ENCODE measurements around the gene OR6K6.

DNA sequence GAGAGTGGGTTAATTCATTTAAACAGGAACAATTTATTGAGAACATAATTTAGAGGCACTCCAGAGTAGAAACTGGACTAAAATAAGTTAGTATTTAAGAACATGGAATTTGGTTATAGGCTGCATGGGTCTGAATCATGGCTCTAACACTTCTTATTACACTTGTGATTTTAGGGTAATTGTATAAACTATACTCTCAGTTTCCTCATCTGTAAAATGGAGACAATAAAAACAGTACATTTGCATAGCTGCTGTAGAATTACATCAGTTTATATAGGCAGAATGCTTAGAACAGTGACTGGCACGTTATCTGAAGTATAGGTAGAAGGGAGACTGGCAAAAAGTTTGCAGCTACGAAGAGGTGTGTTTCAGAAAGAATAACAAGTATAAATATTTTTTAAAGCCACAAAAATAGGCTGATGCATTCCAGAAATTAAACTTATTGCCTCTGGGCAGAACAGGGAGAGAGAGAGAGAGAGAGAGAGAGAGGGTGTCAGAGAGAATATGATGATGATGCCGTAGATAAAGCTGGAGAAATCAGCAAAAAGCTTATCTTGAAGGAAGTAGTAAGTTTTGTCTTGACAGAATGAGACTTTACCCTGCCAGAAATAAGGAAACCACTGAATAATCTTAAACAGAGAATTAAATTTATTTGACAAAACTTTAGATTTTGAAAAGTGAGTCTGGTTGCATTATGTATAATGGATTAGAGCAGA is 25.9 kb upstream of the OR6K6 start:
- TF ChIP-seq, protein P1, sequence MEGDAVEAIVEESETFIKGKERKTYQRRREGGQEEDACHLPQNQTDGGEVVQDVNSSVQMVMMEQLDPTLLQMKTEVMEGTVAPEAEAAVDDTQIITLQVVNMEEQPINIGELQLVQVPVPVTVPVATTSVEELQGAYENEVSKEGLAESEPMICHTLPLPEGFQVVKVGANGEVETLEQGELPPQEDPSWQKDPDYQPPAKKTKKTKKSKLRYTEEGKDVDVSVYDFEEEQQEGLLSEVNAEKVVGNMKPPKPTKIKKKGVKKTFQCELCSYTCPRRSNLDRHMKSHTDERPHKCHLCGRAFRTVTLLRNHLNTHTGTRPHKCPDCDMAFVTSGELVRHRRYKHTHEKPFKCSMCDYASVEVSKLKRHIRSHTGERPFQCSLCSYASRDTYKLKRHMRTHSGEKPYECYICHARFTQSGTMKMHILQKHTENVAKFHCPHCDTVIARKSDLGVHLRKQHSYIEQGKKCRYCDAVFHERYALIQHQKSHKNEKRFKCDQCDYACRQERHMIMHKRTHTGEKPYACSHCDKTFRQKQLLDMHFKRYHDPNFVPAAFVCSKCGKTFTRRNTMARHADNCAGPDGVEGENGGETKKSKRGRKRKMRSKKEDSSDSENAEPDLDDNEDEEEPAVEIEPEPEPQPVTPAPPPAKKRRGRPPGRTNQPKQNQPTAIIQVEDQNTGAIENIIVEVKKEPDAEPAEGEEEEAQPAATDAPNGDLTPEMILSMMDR (IDR thresholded peaks at IDR 0.05) = no peak
- TF ChIP-seq POLR2A (IDR thresholded peaks at IDR 0.05) = no peak

All from adrenal gland (tissue), 5 donors.